ENCODE measurements around the gene NFATC1.

The NFATC1 gene

GRCh38 chr18:79491081-79491551 lies 95.4 kb downstream of the NFATC1 start:
- DNase-seq (ENCODE audit: extremely low read depth, insufficient read length), result no peak
- no peaks in the 10 kb centered on the region for H3K27me3 ChIP-seq (replicated peaks; ENCODE audit: control insufficient read depth, insufficient read depth, low read length)
- no peak overlapping the region for H3K4me3 ChIP-seq (replicated peaks; ENCODE audit: low read depth, low read length)
- H3K36me3 ChIP-seq (ENCODE audit: control insufficient read depth, insufficient read depth, low read length), result no peaks in the 10 kb centered on the region
- no peak for TF ChIP-seq CTCF (IDR thresholded peaks at IDR 0.05; ENCODE audit: insufficient read depth, low read length, poor library complexity, severe bottlenecking)

- Histone ChIP-seq H3K4me3 (replicated peaks; ENCODE audit: low read depth, low read length) (no peak overlapping the region), H3K27me3 (replicated peaks; ENCODE audit: control insufficient read depth, insufficient read depth, low read length) (no peaks in the 10 kb centered on the region), H3K36me3 (ENCODE audit: control insufficient read depth, insufficient read depth, low read length) (no peaks in the 10 kb centered on the region)
- DNase-seq (ENCODE audit: extremely low read depth, insufficient read length), result no peak
- no peak for TF ChIP-seq CTCF (IDR thresholded peaks at IDR 0.05; ENCODE audit: insufficient read depth, low read length, poor library complexity, severe bottlenecking)
These were observed 97.6 kb downstream of the NFATC1 start for GRCh38 chr18:79493211-79493800.

GRCh38 chr18:79493801-79494211 lies 98.1 kb downstream of the NFATC1 start:
- Histone ChIP-seq H3K27me3 (replicated peaks; ENCODE audit: control insufficient read depth, insufficient read depth, low read length) (no peaks in the 10 kb centered on the region), H3K4me3 (replicated peaks; ENCODE audit: low read depth, low read length) (no peak overlapping the region), H3K36me3 (ENCODE audit: control insufficient read depth, insufficient read depth, low read length) (no peaks in the 10 kb centered on the region)
- no peak for TF ChIP-seq CTCF (IDR thresholded peaks at IDR 0.05; ENCODE audit: insufficient read depth, low read length, poor library complexity, severe bottlenecking)
- no peak for DNase-seq (ENCODE audit: extremely low read depth, insufficient read length)

GRCh38 chr18:79494936-79495335 lies 99.2 kb downstream of the NFATC1 start:
- Histone ChIP-seq H3K36me3 (ENCODE audit: control insufficient read depth, insufficient read depth, low read length) (no peaks in the 10 kb centered on the region), H3K27me3 (replicated peaks; ENCODE audit: control insufficient read depth, insufficient read depth, low read length) (no peaks in the 10 kb centered on the region), H3K4me3 (replicated peaks; ENCODE audit: low read depth, low read length) (no peak overlapping the region)
- no peak for DNase-seq (ENCODE audit: extremely low read depth, insufficient read length)
- no peak for TF ChIP-seq CTCF (IDR thresholded peaks at IDR 0.05; ENCODE audit: insufficient read depth, low read length, poor library complexity, severe bottlenecking)

- DNase-seq (ENCODE audit: extremely low read depth, insufficient read length), result no peak
- Histone ChIP-seq H3K27me3 (replicated peaks; ENCODE audit: control insufficient read depth, insufficient read depth, low read length) (no peaks in the 10 kb centered on the region), H3K36me3 (ENCODE audit: control insufficient read depth, insufficient read depth, low read length) (no peaks in the 10 kb centered on the region), H3K4me3 (replicated peaks; ENCODE audit: low read depth, low read length) (no peak overlapping the region)
- no peak for TF ChIP-seq CTCF (IDR thresholded peaks at IDR 0.05; ENCODE audit: insufficient read depth, low read length, poor library complexity, severe bottlenecking)
These were observed 99.9 kb downstream of the NFATC1 start for GRCh38 chr18:79495591-79496071.

Data from GM06990 (cell line).